AG04450 (cell line): ENCODE results near the gene POLR3A. TPM values are rescaled to one million over a fixed set of nuclear protein-coding genes. Genes with fewer than 3 reads are reported as not detected.

Source experiments
- CTCF ChIA-PET: fragments of 300-600, 350-600 bp; formaldehyde crosslinking; extraction: SDS; loops from one replicate; lab custom pipeline; 2022; ENCODE audit warnings: antibody characterized with exemption, inconsistent platforms; lab: Charles Lee
- POLR2A ChIA-PET: fragments of 350-600 bp; formaldehyde crosslinking; extraction: SDS; loops from one replicate; lab custom pipeline; 2021; ENCODE audit warnings: antibody characterized with exemption, inconsistent platforms; lab: Yijun Ruan, JAX
- DNase-seq: peaks from one replicate; pipeline ENCODE4 v3.0.0-alpha.2; 2011; ENCODE audit warnings: low read depth, low spot score
- H3K27ac ChIP-seq: one replicate; pipeline ENCODE4 v1.5.1; 2012; ENCODE audit warnings: low read depth, low read length, control low read depth
- H3K27me3 ChIP-seq: one replicate; pipeline ENCODE4 v1.6.0; 2012; ENCODE audit warnings: low read length; ENCODE audit not compliant: control insufficient read depth, insufficient read depth
- H3K4me3 ChIP-seq: 2 replicates; pipeline ENCODE4 v1.5.1; 2011; ENCODE audit warnings: mild to moderate bottlenecking, low read depth, low read length, control low read depth
- H3K9me3 ChIP-seq: 2 replicates; pipeline ENCODE4 v1.5.1; 2012; ENCODE audit warnings: low read length; ENCODE audit not compliant: control insufficient read depth, insufficient read depth
- polyA plus RNA-seq: library from polyadenylated mRNA; depleted of rRNA; stranded (reverse); fragments of >200 nt; gene quantifications from 2 replicates; pipeline ENCODE4 v1.2.3, GENCODE V29; 2011
- TF ChIP-seq, protein P1 (sequence below): IDR thresholded peaks from 2 replicates; pipeline ENCODE4 v1.5.1; 2011; ENCODE audit warnings: low read depth, low read length, control low read depth, inconsistent platforms

Gene POLR3A
- polyA plus RNA-seq, 1 experiment, result 16.3 TPM

GRCh38 chr10:78019264-78019663, 10.1 kb downstream of the POLR3A start:
- TF ChIP-seq, protein P1, sequence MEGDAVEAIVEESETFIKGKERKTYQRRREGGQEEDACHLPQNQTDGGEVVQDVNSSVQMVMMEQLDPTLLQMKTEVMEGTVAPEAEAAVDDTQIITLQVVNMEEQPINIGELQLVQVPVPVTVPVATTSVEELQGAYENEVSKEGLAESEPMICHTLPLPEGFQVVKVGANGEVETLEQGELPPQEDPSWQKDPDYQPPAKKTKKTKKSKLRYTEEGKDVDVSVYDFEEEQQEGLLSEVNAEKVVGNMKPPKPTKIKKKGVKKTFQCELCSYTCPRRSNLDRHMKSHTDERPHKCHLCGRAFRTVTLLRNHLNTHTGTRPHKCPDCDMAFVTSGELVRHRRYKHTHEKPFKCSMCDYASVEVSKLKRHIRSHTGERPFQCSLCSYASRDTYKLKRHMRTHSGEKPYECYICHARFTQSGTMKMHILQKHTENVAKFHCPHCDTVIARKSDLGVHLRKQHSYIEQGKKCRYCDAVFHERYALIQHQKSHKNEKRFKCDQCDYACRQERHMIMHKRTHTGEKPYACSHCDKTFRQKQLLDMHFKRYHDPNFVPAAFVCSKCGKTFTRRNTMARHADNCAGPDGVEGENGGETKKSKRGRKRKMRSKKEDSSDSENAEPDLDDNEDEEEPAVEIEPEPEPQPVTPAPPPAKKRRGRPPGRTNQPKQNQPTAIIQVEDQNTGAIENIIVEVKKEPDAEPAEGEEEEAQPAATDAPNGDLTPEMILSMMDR, result no peak
- DNase-seq, result no peak

DNA sequence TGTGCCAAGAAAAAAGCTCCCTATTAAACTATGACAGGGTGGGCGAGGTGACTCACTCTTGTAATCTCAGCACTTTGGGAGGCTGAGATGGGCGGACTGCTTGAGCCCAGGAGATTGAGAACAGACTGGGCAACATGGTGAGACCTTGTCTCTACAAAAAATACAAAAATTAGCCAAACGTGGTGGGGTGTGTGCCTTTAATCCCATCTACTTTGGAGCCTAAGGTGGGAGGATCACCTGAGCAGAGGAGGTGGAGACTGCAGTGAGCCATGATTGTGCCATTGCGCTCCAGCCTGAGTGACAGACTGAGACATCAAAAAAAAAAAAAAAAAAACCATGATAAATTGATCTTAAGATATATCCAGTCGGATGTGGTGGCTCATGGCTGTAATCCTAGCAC, 11.5 kb downstream of the POLR3A start:
- Histone ChIP-seq H3K9me3 (no peaks in the 10 kb centered on the region), H3K27me3 (no peaks in the 10 kb centered on the region), H3K4me3 (no peak overlapping the region), H3K27ac (no peak overlapping the region)
- POLR2A ChIA-PET, result no interaction called here
- CTCF ChIA-PET, result no interaction called here
- DNase-seq, result no peak
- TF ChIP-seq, protein P1, result no peak

More at GRCh38 chr10:78019264-78019663, 10.1 kb downstream of the POLR3A start:
- Histone ChIP-seq H3K9me3 (no peaks in the 10 kb centered on the region), H3K27me3 (no peaks in the 10 kb centered on the region), H3K27ac (no peak overlapping the region), H3K4me3 (no peak overlapping the region)
- ChIA-PET CTCF (no interaction called here), POLR2A (no interaction called here)

- TF ChIP-seq, protein P1, result no peak
- Histone ChIP-seq H3K9me3 (no peaks in the 10 kb centered on the region), H3K4me3 (no peak overlapping the region), H3K27me3 (no peaks in the 10 kb centered on the region), H3K27ac (no peak overlapping the region)
- CTCF ChIA-PET, result no interaction called here
- no peak for DNase-seq
- POLR2A ChIA-PET, result no interaction called here
Measured at GRCh38 chr10:78015546-78015945, 13.8 kb downstream of the POLR3A start.

GRCh38 chr10:78013564-78013963, 15.8 kb downstream of the POLR3A start:
- no peak overlapping the region for H3K4me3 ChIP-seq
- TF ChIP-seq, protein P1, result no peak
- no peak for DNase-seq
- no peaks in the 10 kb centered on the region for H3K9me3 ChIP-seq
- ChIA-PET CTCF (interaction anchor here (1.6 kb wide), 1 partner anchor 166 kb away, joined by 5 read pairs; no protein-coding TSS in a partner anchor), POLR2A (no interaction called here)
- H3K27ac ChIP-seq, result no peak overlapping the region
- no peaks in the 10 kb centered on the region for H3K27me3 ChIP-seq

- TF ChIP-seq, protein P1, result no peak
- no peak for DNase-seq
- POLR2A ChIA-PET, result no interaction called here
- Histone ChIP-seq H3K27me3 (no peaks in the 10 kb centered on the region), H3K27ac (no peak overlapping the region), H3K9me3 (no peaks in the 10 kb centered on the region), H3K4me3 (no peak overlapping the region)
- CTCF ChIA-PET, result interaction anchor here (1.1 to 2.8 kb wide), 2 partner anchors 17 to 164 kb away, joined by 3 to 6 read pairs; no protein-coding TSS in a partner anchor
Measured at GRCh38 chr10:78011065-78011464, 18.2 kb downstream of the POLR3A start.
